Cardiac muscle cell (in vitro differentiated cells and primary cell): ENCODE results near the gene WWP2. TPM values are rescaled to one million over a fixed set of nuclear protein-coding genes. Genes with fewer than 3 reads are reported as not detected.
"Not testable (repeated sequence)": the region's sequence is repeated elsewhere in the genome, so short reads cannot be mapped to it uniquely, and the experiment has no call there.

Experiments
- DNase-seq, 2 donors: peaks; one replicate each; pipeline versions ENCODE4 v3.0.0 to v3.0.0-alpha.2; 2010 to 2017; ENCODE audit warnings: low read depth in 1 of 2, low spot score in 1 of 2
- H3K27ac ChIP-seq: fragments of 200-600 bp; sonication (generic); 2 replicates; pipeline ENCODE4 v1.5.1; 2016
- H3K27me3 ChIP-seq: fragments of 200-600 bp; sonication (generic); 2 replicates; pipeline ENCODE4 v1.6.0; 2016; ENCODE audit warnings: control low read depth
- H3K36me3 ChIP-seq: fragments of 200-600 bp; sonication (generic); 2 replicates; pipeline ENCODE4 v1.5.1; 2016; ENCODE audit warnings: control low read depth
- H3K4me1 ChIP-seq: fragments of 200-600 bp; sonication (generic); 2 replicates; pipeline ENCODE4 v1.8.1; 2017; ENCODE audit warnings: low read depth, mild to moderate bottlenecking, mixed run types
- H3K4me3 ChIP-seq: fragments of 200-600 bp; sonication (generic); 2 replicates; pipeline ENCODE4 v1.5.1; 2016; ENCODE audit warnings: mild to moderate bottlenecking
- H3K9me3 ChIP-seq: fragments of 200-600 bp; sonication (generic); 2 replicates; pipeline ENCODE4 v1.5.1; 2017; ENCODE audit warnings: low read depth, mild to moderate bottlenecking, control low read depth
- CTCF ChIP-seq: IDR thresholded peaks from 2 replicates; pipeline ENCODE4 v1.5.1; 2012; ENCODE audit warnings: low read depth, mild to moderate bottlenecking, low read length
- polyA plus RNA-seq: library from polyadenylated mRNA; unstranded; fragments of >200 nt; fragmentation: Nextera tagmentation; extraction: Ambion mirVana; gene quantifications from 2 replicates; pipeline ENCODE4 v1.2.1, GENCODE V29; 2016
- total RNA-seq: library from RNA; depleted of rRNA; stranded (reverse); fragments of >200 nt; gene quantifications from 2 replicates; pipeline ENCODE4 v1.2.3, GENCODE V29; 2016

The WWP2 gene
- total and polyA plus RNA-seq, 2 experiments from 2014 or later: 21.3 to 27.8 TPM

DNA sequence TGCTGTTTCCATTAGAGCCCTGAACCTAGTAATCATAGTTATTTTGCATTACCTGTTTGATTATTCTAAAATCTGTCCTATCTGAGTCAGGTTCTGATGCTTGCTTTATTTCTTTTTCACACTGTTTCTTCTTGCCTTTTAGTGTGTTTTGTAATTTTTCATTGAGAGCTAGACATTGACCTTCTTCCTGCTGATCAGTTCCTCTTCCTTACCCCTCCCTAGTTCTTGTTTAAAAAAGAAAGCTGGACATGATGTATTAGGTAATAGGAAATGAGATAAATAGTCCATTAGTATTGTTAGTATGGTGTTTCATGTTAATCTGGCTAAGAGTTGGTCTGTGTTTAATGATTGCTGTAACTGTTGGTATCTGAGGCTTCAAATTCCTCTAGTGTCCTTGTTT is 13.4 kb downstream of the WWP2 start:
- TF ChIP-seq CTCF: no peak
- H3K36me3 ChIP-seq: no peaks in the 10 kb centered on the region
- H3K4me3 ChIP-seq: no peak overlapping the region
- H3K27ac ChIP-seq: no peak overlapping the region
- no peaks in the 10 kb centered on the region for H3K27me3 ChIP-seq
- H3K4me1 ChIP-seq: no peaks in the 10 kb centered on the region
- H3K9me3 ChIP-seq: no peaks in the 10 kb centered on the region
- DNase-seq: no peak

DNA sequence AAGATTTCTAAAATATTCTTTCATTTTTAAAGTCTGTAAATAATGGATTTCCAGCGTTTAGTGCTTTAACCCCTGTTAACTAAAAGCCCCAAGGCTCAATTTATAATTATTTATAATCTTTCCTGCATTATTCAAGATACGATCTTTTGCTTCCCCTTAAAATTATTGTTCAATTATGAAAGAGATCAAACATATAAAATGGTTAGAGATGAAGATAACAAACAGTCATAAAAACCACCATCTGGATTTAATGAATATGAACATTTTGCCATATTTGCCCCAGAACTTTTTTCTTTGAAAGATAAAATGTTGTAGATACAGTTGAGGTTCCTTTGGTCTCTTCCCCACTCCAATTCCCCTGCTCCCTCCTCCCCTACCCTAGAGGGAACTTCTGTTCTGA is 17.6 kb downstream of the WWP2 start:
- Histone ChIP-seq H3K36me3 (no peaks in the 10 kb centered on the region), H3K4me3 (no peak overlapping the region)

DNA sequence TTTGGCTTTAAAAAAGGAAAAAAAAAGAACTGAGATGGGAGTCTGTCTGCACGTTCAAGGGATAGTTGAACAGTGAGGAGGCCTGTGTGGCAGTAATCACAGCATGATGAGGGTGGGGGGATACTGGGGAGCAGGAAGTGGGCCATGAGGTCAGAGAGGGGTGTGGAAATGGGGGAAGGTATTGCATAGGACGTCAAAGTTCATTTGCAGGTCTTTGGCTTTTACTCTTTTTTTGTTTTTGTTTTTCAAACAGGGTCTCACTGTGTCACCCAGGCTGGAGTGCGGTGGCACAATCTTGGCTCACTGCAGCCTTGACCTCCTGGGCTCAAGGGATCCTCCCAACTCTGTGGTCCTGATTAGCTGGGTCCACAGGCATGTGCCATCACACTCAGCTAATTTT is 19.0 kb downstream of the WWP2 start:
- no peaks in the 10 kb centered on the region for H3K4me1 ChIP-seq
- H3K9me3 ChIP-seq: no peaks in the 10 kb centered on the region
- no peak for DNase-seq
- TF ChIP-seq CTCF: no peak
- H3K36me3 ChIP-seq: no peaks in the 10 kb centered on the region
- H3K27ac ChIP-seq: no peak overlapping the region
- no peak overlapping the region for H3K4me3 ChIP-seq
- no peaks in the 10 kb centered on the region for H3K27me3 ChIP-seq

More for the DNA sequence above, 17.6 kb downstream of the WWP2 start:
- no peak for TF ChIP-seq CTCF
- H3K4me1 ChIP-seq: no peaks in the 10 kb centered on the region
- DNase-seq: no peak
- no peak overlapping the region for H3K27ac ChIP-seq
- no peaks in the 10 kb centered on the region for H3K9me3 ChIP-seq
- no peaks in the 10 kb centered on the region for H3K27me3 ChIP-seq

DNA sequence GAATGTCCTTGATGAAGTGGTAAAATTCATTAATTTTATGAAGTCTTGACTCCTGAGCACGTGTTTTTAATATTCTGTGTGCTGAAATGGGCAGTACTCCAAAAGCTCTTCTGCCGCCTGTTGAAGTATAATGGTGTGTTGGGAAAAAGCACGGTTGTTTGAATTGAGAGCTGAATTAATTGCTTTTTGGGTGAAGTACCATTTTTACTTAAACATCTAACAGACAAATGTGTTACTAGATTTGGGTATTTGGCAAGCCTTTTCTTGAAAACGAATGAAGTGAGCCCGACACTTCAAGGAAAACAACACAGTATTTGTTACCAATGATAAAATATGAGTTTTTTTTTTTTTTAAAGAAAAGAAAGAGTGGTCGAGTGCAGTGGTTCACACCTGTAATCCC is 22.5 kb downstream of the WWP2 start:
- H3K9me3 ChIP-seq: no peaks in the 10 kb centered on the region
- H3K4me3 ChIP-seq: no peak overlapping the region
- no peaks in the 10 kb centered on the region for H3K27me3 ChIP-seq
- TF ChIP-seq CTCF: no peak
- no peak overlapping the region for H3K27ac ChIP-seq
- H3K4me1 ChIP-seq: no peaks in the 10 kb centered on the region
- no peak for DNase-seq
- peaks cover 3% of the 10 kb centered on the region for H3K36me3 ChIP-seq

GRCh38 chr16:69787883-69788282 is 25.8 kb downstream of the WWP2 start:
- TF ChIP-seq CTCF: no peak
- Histone ChIP-seq H3K4me3 (no peak overlapping the region), H3K27ac (no peak overlapping the region), H3K27me3 (no peaks in the 10 kb centered on the region), H3K36me3 (peaks cover 3% of the 10 kb centered on the region), H3K9me3 (no peaks in the 10 kb centered on the region), H3K4me1 (no peaks in the 10 kb centered on the region)
- DNase-seq: no peak

DNA sequence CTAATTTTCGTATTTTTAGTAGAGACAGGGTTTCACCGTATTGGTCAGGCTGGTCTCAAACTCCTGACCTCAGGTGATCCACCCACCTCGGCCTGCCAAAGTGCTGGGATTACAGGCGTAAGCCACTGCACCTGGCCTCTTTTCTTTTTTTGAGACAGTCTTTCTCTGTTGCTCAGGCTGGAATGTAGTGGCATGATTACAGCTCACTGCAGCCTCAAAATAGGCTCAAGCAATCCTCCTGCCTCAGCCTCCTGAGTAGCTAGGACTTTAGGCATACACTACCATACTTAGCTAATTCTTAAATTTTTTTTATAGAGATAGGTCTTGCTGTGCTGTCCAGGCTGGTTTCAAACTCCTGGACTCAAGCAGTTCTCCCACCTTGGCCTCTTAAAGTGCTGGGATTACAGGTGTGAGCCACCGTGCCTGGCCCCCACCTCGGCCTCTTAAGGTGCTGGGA is 29.3 kb downstream of the WWP2 start:
- not testable (repeated sequence) for H3K27me3 ChIP-seq, H3K36me3 ChIP-seq, H3K4me3 ChIP-seq, DNase-seq, H3K27ac ChIP-seq, H3K4me1 ChIP-seq, H3K9me3 ChIP-seq
